ENCODE data around the gene STMND1.

Gene STMND1

GRCh38 chr6:17149571-17149970 is 47.7 kb downstream of the STMND1 start:
- no peak for TF ChIP-seq EZH2phosphoT487 (conservative IDR thresholded peaks at IDR 0.05; ENCODE audit: low read length)
- TF ChIP-seq, protein P1, sequence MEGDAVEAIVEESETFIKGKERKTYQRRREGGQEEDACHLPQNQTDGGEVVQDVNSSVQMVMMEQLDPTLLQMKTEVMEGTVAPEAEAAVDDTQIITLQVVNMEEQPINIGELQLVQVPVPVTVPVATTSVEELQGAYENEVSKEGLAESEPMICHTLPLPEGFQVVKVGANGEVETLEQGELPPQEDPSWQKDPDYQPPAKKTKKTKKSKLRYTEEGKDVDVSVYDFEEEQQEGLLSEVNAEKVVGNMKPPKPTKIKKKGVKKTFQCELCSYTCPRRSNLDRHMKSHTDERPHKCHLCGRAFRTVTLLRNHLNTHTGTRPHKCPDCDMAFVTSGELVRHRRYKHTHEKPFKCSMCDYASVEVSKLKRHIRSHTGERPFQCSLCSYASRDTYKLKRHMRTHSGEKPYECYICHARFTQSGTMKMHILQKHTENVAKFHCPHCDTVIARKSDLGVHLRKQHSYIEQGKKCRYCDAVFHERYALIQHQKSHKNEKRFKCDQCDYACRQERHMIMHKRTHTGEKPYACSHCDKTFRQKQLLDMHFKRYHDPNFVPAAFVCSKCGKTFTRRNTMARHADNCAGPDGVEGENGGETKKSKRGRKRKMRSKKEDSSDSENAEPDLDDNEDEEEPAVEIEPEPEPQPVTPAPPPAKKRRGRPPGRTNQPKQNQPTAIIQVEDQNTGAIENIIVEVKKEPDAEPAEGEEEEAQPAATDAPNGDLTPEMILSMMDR (IDR thresholded peaks at IDR 0.05; ENCODE audit: insufficient read depth, low read length, poor library complexity, severe bottlenecking) = no peak

DNA sequence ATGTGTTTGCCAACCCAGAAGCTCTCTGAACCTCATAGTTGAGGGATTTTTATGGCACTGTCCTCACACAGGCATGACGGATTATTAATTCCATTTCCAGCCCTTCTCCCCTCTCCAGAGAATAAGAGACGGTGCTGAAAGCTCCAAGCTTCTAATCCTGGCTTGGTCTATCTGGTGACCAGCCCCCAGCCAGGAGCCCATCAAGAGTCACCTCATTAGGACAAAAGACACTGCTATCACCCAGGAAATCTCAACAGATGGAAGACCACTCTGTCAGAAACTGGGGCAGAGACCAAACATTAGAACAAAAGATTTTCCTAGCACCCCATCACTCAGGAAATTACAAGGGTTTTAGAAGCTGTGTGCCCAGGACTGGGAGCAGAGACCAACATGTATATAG is 48.2 kb downstream of the STMND1 start:
- Histone ChIP-seq H3K4me3 (ENCODE audit: insufficient read depth, low read length, poor library complexity, severe bottlenecking) (no peak overlapping the region), H3K27me3 (ENCODE audit: low read length) (no peaks in the 10 kb centered on the region), H3K27ac (ENCODE audit: low read depth, low read length) (no peak overlapping the region), H2AFZ (ENCODE audit: low read depth, low read length, severe bottlenecking) (no peak overlapping the region), H3K79me2 (ENCODE audit: insufficient read depth, low read length) (no peaks in the 10 kb centered on the region), H3F3A (ENCODE audit: insufficient read depth) (no peaks in the 10 kb centered on the region), H3K36me3 (ENCODE audit: low read length) (no peaks in the 10 kb centered on the region), H3K9ac (ENCODE audit: low read length) (no peak overlapping the region), H3K9me2 (replicated peaks; ENCODE audit: insufficient read depth, low read length) (no peaks in the 10 kb centered on the region), H3K9me3 (ENCODE audit: insufficient read depth, low read length) (peaks cover 14% of the 10 kb centered on the region; the same call in 1 of the 2 replicates), H4K20me1 (ENCODE audit: low read depth, low read length) (no peaks in the 10 kb centered on the region), H3K4me2 (ENCODE audit: low read depth, low read length, poor library complexity, severe bottlenecking) (no peak overlapping the region)
- TF ChIP-seq, protein P1 (IDR thresholded peaks at IDR 0.05; ENCODE audit: insufficient read depth, low read length, poor library complexity, severe bottlenecking) = no peak
- TF ChIP-seq EZH2phosphoT487 (conservative IDR thresholded peaks at IDR 0.05; ENCODE audit: low read length) = no peak

More at GRCh38 chr6:17149571-17149970, 47.7 kb downstream of the STMND1 start:
- H3F3A ChIP-seq (ENCODE audit: insufficient read depth) = no peaks in the 10 kb centered on the region
- H3K79me2 ChIP-seq (ENCODE audit: insufficient read depth, low read length) = no peaks in the 10 kb centered on the region
- H2AFZ ChIP-seq (ENCODE audit: low read depth, low read length, severe bottlenecking) = no peak overlapping the region
- no peak overlapping the region for H3K4me3 ChIP-seq (ENCODE audit: insufficient read depth, low read length, poor library complexity, severe bottlenecking)
- no peaks in the 10 kb centered on the region for H4K20me1 ChIP-seq (ENCODE audit: low read depth, low read length)
- H3K4me2 ChIP-seq (ENCODE audit: low read depth, low read length, poor library complexity, severe bottlenecking) = no peak overlapping the region
- H3K9me2 ChIP-seq (replicated peaks; ENCODE audit: insufficient read depth, low read length) = no peaks in the 10 kb centered on the region
- peaks cover 14% of the 10 kb centered on the region; the same call in 1 of the 2 replicates for H3K9me3 ChIP-seq (ENCODE audit: insufficient read depth, low read length)
- H3K36me3 ChIP-seq (ENCODE audit: low read length) = no peaks in the 10 kb centered on the region
- no peak overlapping the region for H3K27ac ChIP-seq (ENCODE audit: low read depth, low read length)
- no peak overlapping the region for H3K9ac ChIP-seq (ENCODE audit: low read length)
- H3K27me3 ChIP-seq (ENCODE audit: low read length) = no peaks in the 10 kb centered on the region

DNA sequence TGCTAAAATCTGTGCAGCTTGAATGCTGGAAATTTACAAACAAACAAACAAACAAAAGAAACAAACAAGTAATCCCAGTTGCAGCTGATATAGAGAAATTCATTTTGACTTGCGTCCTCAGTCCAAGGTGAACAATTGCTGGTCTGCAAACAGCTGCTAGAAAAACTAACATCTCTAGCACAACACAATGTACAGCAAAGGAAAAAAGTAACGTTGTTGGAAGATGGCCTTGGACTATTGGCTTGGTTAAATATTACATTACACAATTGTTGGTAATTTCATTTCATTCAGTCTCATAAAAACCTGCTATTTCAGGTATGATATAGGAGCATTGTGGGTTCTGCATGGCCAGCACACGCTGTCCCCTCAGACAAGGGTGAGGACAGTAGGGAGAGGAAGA is 50.0 kb downstream of the STMND1 start:
- no peak overlapping the region for H3K4me3 ChIP-seq (ENCODE audit: insufficient read depth, low read length, poor library complexity, severe bottlenecking)
- no peak overlapping the region for H2AFZ ChIP-seq (ENCODE audit: low read depth, low read length, severe bottlenecking)
- no peaks in the 10 kb centered on the region for H3K27me3 ChIP-seq (ENCODE audit: low read length)
- H3K4me2 ChIP-seq (ENCODE audit: low read depth, low read length, poor library complexity, severe bottlenecking) = no peak overlapping the region
- H3F3A ChIP-seq (ENCODE audit: insufficient read depth) = no peaks in the 10 kb centered on the region
- peaks cover 14% of the 10 kb centered on the region; the same call in 1 of the 2 replicates for H3K9me3 ChIP-seq (ENCODE audit: insufficient read depth, low read length)
- TF ChIP-seq, protein P1 (IDR thresholded peaks at IDR 0.05; ENCODE audit: insufficient read depth, low read length, poor library complexity, severe bottlenecking) = no peak
- TF ChIP-seq EZH2phosphoT487 (conservative IDR thresholded peaks at IDR 0.05; ENCODE audit: low read length) = no peak
- H3K79me2 ChIP-seq (ENCODE audit: insufficient read depth, low read length) = no peaks in the 10 kb centered on the region
- H3K27ac ChIP-seq (ENCODE audit: low read depth, low read length) = no peak overlapping the region
- H4K20me1 ChIP-seq (ENCODE audit: low read depth, low read length) = no peaks in the 10 kb centered on the region
- no peaks in the 10 kb centered on the region for H3K36me3 ChIP-seq (ENCODE audit: low read length)
- no peak overlapping the region for H3K9ac ChIP-seq (ENCODE audit: low read length)
- no peaks in the 10 kb centered on the region for H3K9me2 ChIP-seq (replicated peaks; ENCODE audit: insufficient read depth, low read length)
